Measurements from ENCODE around the gene PTOV1. TPM values are rescaled to one million over a fixed set of nuclear protein-coding genes. Genes with fewer than 3 reads are reported as not detected.

PTOV1 gene
- total and polyA plus RNA-seq, 2 of the 8 experiments (the other 6 are each of a cell fraction or from before 2014, with no cell fraction given), result 147 to 251 TPM

DNA sequence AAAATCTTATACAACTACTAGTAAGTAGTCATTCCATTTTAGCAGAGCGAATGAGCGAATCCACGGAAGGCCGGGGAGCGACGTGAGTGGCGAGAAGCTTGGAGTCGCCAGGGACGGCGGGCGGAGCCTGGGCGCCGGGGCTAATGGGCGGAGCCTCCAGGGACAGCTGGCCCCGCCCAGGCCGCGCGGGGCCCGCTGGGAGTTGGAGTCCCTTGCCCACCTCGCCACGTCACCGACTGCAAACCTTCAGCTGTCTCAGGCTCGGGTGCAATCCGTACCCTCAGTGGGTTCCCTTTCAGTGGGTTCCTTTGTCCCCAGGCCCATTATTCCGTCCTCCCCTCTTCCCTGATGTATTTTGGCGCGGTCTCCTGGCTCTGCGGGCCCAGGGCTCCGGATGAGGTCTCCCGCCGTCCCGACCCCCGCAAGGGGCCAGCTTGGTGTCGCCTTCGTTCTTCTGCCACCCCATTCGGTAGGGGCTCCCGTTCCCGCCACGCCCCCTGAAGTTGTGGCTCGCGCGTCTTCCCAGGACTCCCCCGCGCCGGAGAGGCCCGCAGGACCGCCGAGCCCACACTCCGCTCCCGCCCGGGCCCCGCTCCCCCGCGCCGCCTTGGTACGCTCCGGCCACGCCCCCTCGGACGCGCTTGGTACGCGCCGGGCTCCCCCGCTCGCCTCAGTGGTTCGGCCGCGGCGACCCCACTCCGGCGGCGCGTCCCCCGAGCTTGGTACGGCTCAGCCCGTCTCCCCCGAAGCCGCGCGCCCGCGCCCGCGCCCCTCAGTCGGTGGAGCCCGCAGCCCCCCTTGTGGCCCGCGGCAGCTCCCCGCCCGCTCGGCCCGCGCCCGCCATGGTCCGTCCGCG, at the start of gene PTOV1 (continued):
- TF ChIP-seq, protein P1, sequence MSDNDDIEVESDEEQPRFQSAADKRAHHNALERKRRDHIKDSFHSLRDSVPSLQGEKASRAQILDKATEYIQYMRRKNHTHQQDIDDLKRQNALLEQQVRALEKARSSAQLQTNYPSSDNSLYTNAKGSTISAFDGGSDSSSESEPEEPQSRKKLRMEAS (IDR thresholded peaks at IDR 0.05), result peak; percentile 27; the same call in 1 of the 2 replicates
- TF ChIP-seq SP4 (IDR thresholded peaks at IDR 0.05; ENCODE audit: low read length) (peak; percentile 42; the same call in 1 of the 2 replicates), HDAC2 (IDR thresholded peaks at IDR 0.05; ENCODE audit: borderline replicate concordance in 1 of 2, low read depth in 2 of 2, low read length in 2 of 2) (0 out of 4 replicates have a peak, but pooled peaks have one; percentile 26 to 54), POLR2A (IDR thresholded peaks at IDR 0.05; ENCODE audit: control extremely low read depth in 1 of 2, low read depth in 2 of 2, low read length in 2 of 2) (peak; percentile 41 to 70)

Measured in H1 (cell line).